ENCODE measurements around the gene ARAP2. TPM values are rescaled to one million over a fixed set of nuclear protein-coding genes. Genes with fewer than 3 reads are reported as not detected.

Gene ARAP2
- total and polyA plus RNA-seq, 9 of the 15 experiments (the other 6 are each of a cell fraction or from before 2014, with no cell fraction given), result 0.03 to 0.35 (median 0.11) TPM; not detected in 4

- TF ChIP-seq RAD51 (IDR thresholded peaks at IDR 0.05; ENCODE audit: borderline replicate concordance, low read depth), result no peak
Observed at GRCh38 chr4:36280555-36280954, 36.2 kb upstream of the ARAP2 start (continued).

GRCh38 chr4:36278789-36279188 is 34.5 kb upstream of the ARAP2 start:
- no peak overlapping the region for H3K27ac ChIP-seq (ENCODE audit: extremely low read depth, low read depth, low read length)
- no peak for ATAC-seq
- H3K36me3 ChIP-seq (ENCODE audit: control insufficient read depth, insufficient read depth, low read length), result no peaks in the 10 kb centered on the region
- WGBS (ENCODE audit: insufficient coverage, low coverage, missing lambda C conversion rate), result 0% methylated on average over 2 of the region's 2 CpGs
- H3K9me1 ChIP-seq (ENCODE audit: control insufficient read depth, insufficient read depth, low read length), result no peaks in the 10 kb centered on the region
- no peaks in the 10 kb centered on the region for H4K20me1 ChIP-seq (replicated peaks; ENCODE audit: control insufficient read depth, insufficient read depth, low read length)
- H3K4me3 ChIP-seq, result no peak overlapping the region
- H3K9ac ChIP-seq (ENCODE audit: insufficient read depth in 1 of 2, low read depth in 2 of 2, low read length in 2 of 2), result no peak overlapping the region
- H3K4me2 ChIP-seq (ENCODE audit: insufficient read depth, low read length), result no peak overlapping the region
- ChIA-PET POLR2A (no interaction called here), CTCF (ENCODE audit: low intra/inter-chr PET ratio) (no interaction called here)
- FAIRE-seq, result no peak
- DNase-seq (ENCODE audit: extremely low read depth in 1 of 4, low spot score in 3 of 4), result no peak
- H3K79me2 ChIP-seq (ENCODE audit: control insufficient read depth, insufficient read depth, low read length), result no peaks in the 10 kb centered on the region
- no peaks in the 10 kb centered on the region for H3K4me1 ChIP-seq (replicated peaks in 1 of 2; ENCODE audit: control insufficient read depth in 2 of 2, insufficient read depth in 2 of 2, low read length in 2 of 2)
- in situ Hi-C loops (cut with MboI), result no loop called here
- intact Hi-C loops (cut with micrococcal nuclease), result no loop called here
- TF ChIP-seq TFE3 (CRISPR knock-in tag; IDR thresholded peaks at IDR 0.05), result no peak
- TF ChIP-seq FOXK2 (conservative IDR thresholded peaks at IDR 0.05 in 1 of 2, IDR thresholded peaks at IDR 0.05 in 1 of 2; ENCODE audit: low read depth in 2 of 2), result no peak
- TF ChIP-seq ZNF655 (CRISPR knock-in tag; IDR thresholded peaks at IDR 0.05), result no peak
- no peak for TF ChIP-seq ZNF444 (CRISPR knock-in tag; IDR thresholded peaks at IDR 0.05)
- TF ChIP-seq ATF1 (CRISPR knock-in tag; IDR thresholded peaks at IDR 0.05), result no peak
- no peak for TF ChIP-seq ATF1 (tag; IDR thresholded peaks at IDR 0.05)
- TF ChIP-seq POLR2B (IDR thresholded peaks at IDR 0.05; ENCODE audit: low read depth, partially characterized antibody), result no peak
- TF ChIP-seq ZNF133 (CRISPR knock-in tag; IDR thresholded peaks at IDR 0.05), result no peak
- no peak for TF ChIP-seq ELF4 (CRISPR knock-in tag; IDR thresholded peaks at IDR 0.05)
- no peak for TF ChIP-seq ZNF668 (CRISPR knock-in tag; IDR thresholded peaks at IDR 0.05)
- no peak for TF ChIP-seq TEAD1 (CRISPR knock-in tag; IDR thresholded peaks at IDR 0.05)
- no peak for TF ChIP-seq VEZF1 (CRISPR knock-in tag; IDR thresholded peaks at IDR 0.05)
- TF ChIP-seq TCF7L2 (IDR thresholded peaks at IDR 0.05; ENCODE audit: low read depth, low read length), result no peak
- no peak for TF ChIP-seq NCOR1 (IDR thresholded peaks at IDR 0.05)
- TF ChIP-seq ZSCAN32 (CRISPR knock-in tag; IDR thresholded peaks at IDR 0.05), result no peak
- no peak for TF ChIP-seq ZNF57 (CRISPR knock-in tag; IDR thresholded peaks at IDR 0.05)
- no TSS peak for BruUV-seq (replicated peaks)
- H3K27me3 ChIP-seq (ENCODE audit: control insufficient read depth in 2 of 2, insufficient read depth in 2 of 2, low read length in 2 of 2), result no peaks in the 10 kb centered on the region
- H3K9me3 ChIP-seq (replicated peaks; ENCODE audit: control insufficient read depth, insufficient read depth, low read depth, low read length), result no peaks in the 10 kb centered on the region
- no peak overlapping the region for H2AFZ ChIP-seq (ENCODE audit: low read depth, low read length)
